Lung (tissue), 12 donors: Measurements from ENCODE around the gene TNF. TPM values are rescaled to one million over a fixed set of nuclear protein-coding genes. Genes with fewer than 3 reads are reported as not detected.

Source experiments
- ATAC-seq: fragments of 200-7000 bp; cut with Tn5 transposase; one replicate; pipeline ENCODE4 v1.9.1; 2020; ENCODE audit warnings: moderate number of reproducible peaks; ENCODE audit not compliant: insufficient read depth, low FRiP score
- DNase-seq, 3 donors: peaks; one replicate each; pipeline ENCODE4 v3.0.0-alpha.2; 2013 to 2017
- H3K27ac ChIP-seq, 2 donors: one replicate each; pipeline ENCODE4 v1.5.1; 2013; ENCODE audit warnings: mild to moderate bottlenecking in 2 of 2, moderate library complexity in 2 of 2, control low read depth in 1 of 2, inconsistent platforms in 1 of 2, low read depth in 1 of 2, low read length in 1 of 2
- H3K27me3 ChIP-seq, 3 donors: one replicate each; pipeline ENCODE4 v1.5.1; 2013; ENCODE audit warnings: low read length in 2 of 3; ENCODE audit not compliant: control insufficient read depth in 3 of 3, insufficient read depth in 3 of 3
- H3K36me3 ChIP-seq, 4 donors: one replicate each; pipeline ENCODE4 v1.5.1; 2013; ENCODE audit warnings: low read length in 4 of 4, mild to moderate bottlenecking in 1 of 4, moderate library complexity in 1 of 4; ENCODE audit not compliant: control insufficient read depth in 4 of 4, insufficient read depth in 4 of 4
- H3K4me1 ChIP-seq, 5 donors: one replicate each; pipeline ENCODE4 v1.5.1; 2013; ENCODE audit warnings: low read length in 5 of 5, mild to moderate bottlenecking in 2 of 5, moderate library complexity in 1 of 5; ENCODE audit not compliant: control insufficient read depth in 5 of 5, insufficient read depth in 5 of 5
- H3K4me3 ChIP-seq: one replicate; pipeline ENCODE4 v1.5.1; 2013; ENCODE audit warnings: mild to moderate bottlenecking, control low read depth, moderate library complexity
- H3K9ac ChIP-seq, 2 donors: one replicate each; pipeline ENCODE4 v1.5.1; 2013; ENCODE audit warnings: low read length in 2 of 2, control low read depth in 1 of 2; ENCODE audit not compliant: insufficient read depth in 1 of 2
- H3K9me3 ChIP-seq, 4 donors: one replicate each; pipeline ENCODE4 v1.5.1; 2013; ENCODE audit warnings: low read length in 3 of 4, mild to moderate bottlenecking in 1 of 4, moderate library complexity in 1 of 4; ENCODE audit not compliant: control insufficient read depth in 4 of 4, insufficient read depth in 3 of 4
- CTCF ChIP-seq: IDR thresholded peaks from 2 replicates; pipeline ENCODE4 v1.5.1; 2012; ENCODE audit warnings: mild to moderate bottlenecking; ENCODE audit errors: control extremely low read depth, extremely low read depth
- WGBS, 2 donors: extraction: QIAGEN DNeasy Blood & Tissue Kit; methylation state at CpG; one replicate each; pipeline ENCODE4 v1.1.7; 2013; 5-methylcytosine and 5-hydroxymethylcytosine counted together
- polyA plus RNA-seq, 2 donors: library from polyadenylated mRNA; stranded (reverse); fragments of 200-250 nt; gene quantifications; one replicate each; pipeline ENCODE4 v1.2.1, GENCODE V29; 2013
- total RNA-seq, 2 donors: library from RNA; depleted of rRNA in 1 of 2; stranded (reverse); fragments of >200 nt in 1 of 2; gene quantifications; one replicate each; pipeline ENCODE4 v1.2.1, GENCODE V29; 2014 to 2021
- donor health status: control.
- donor health status: control.
- donor health status: Bipolar disorder and iron deficiency.
- donor health status: healthy.
- donor health status: DM: yes; HTN: yes; CAD: no.

TNF gene
- total and polyA plus RNA-seq, 4 donors, result 0.23 to 15.7 (median 4.1) TPM

- DNase-seq, result no peak
- Histone ChIP-seq H3K36me3 (peaks cover 10 to 37% (median 31%) of the 10 kb centered on the region in 4 donors), H3K27me3 (no peaks in the 10 kb centered on the region), H3K9ac (no peak within 1 kb of the TSS), H3K4me1 (peaks cover 0 to 6% (median 3%) of the 10 kb centered on the region in 5 donors), H3K27ac (no peak within 1 kb of the TSS), H3K4me3 (no peak within 1 kb of the TSS), H3K9me3 (peaks cover 0 to 1% (median 0%) of the 10 kb centered on the region in 4 donors)
- 71 to 75% methylated on average over 7 of the region's 7 CpGs for WGBS, 2 donors
- no peak for TF ChIP-seq CTCF
- no peak for ATAC-seq
Observed at GRCh38 chr6:31528821-31529328, 46.5 kb upstream of the TNF start, which contains the start of gene MCCD1. TSS of gene MCCD1 (plus strand) at chr6:31528962. CDS start at chr6:31529015, 53 bp downstream.

- ATAC-seq (no peak), DNase-seq (peak in 1 of 3 donors; percentile 8)
- H3K9ac ChIP-seq, result no peak overlapping the region
- WGBS, 2 donors, result 54 to 57% methylated on average over 12 of the region's 12 CpGs
- H3K4me3 ChIP-seq, result no peak overlapping the region
- peaks cover 0 to 1% (median 0%) of the 10 kb centered on the region in 4 donors for H3K9me3 ChIP-seq
- peaks cover 15 to 43% (median 34%) of the 10 kb centered on the region in 4 donors for H3K36me3 ChIP-seq
- no peak for TF ChIP-seq CTCF
- H3K27me3 ChIP-seq, result no peaks in the 10 kb centered on the region
- H3K27ac ChIP-seq, result no peak overlapping the region
- peaks cover 0 to 6% (median 3%) of the 10 kb centered on the region in 5 donors for H3K4me1 ChIP-seq
Observed at GRCh38 chr6:31529329-31530150, 45.8 kb upstream of the TNF start.

- Histone ChIP-seq H3K36me3 (peaks cover 26 to 53% (median 42%) of the 10 kb centered on the region in 4 donors), H3K4me1 (peaks cover 0 to 6% (median 3%) of the 10 kb centered on the region in 5 donors), H3K9ac (no peak overlapping the region), H3K9me3 (peaks cover 0 to 1% (median 0%) of the 10 kb centered on the region in 4 donors), H3K4me3 (no peak overlapping the region), H3K27me3 (no peaks in the 10 kb centered on the region), H3K27ac (no peak overlapping the region)
- 72 to 81% methylated on average over 5 to 6 of the region's 6 CpGs for WGBS, 2 donors
- ATAC-seq, result no peak
- no peak for DNase-seq
- no peak for TF ChIP-seq CTCF
Observed at GRCh38 chr6:31530659-31531058, 44.7 kb upstream of the TNF start.
